ENCODE data around the gene CDKAL1. TPM values are rescaled to one million over a fixed set of nuclear protein-coding genes. Genes with fewer than 3 reads are reported as not detected.
A peak's percentile ranks its signal among the peaks of the same experiment; 100 is the strongest.

CDKAL1 gene
- total and polyA plus RNA-seq, 2 experiments from 2014 or later = 12.2 to 13.7 TPM

- Histone ChIP-seq H3K27ac (no peak overlapping the region), H3K36me3 (no peaks in the 10 kb centered on the region), H3K4me3 (no peak overlapping the region), H3K9me3 (ENCODE audit: low read depth) (no peaks in the 10 kb centered on the region), H3K4me1 (ENCODE audit: low read depth) (no peaks in the 10 kb centered on the region), H3K27me3 (no peaks in the 10 kb centered on the region)
- DNase-seq (ENCODE audit: low read depth in 1 of 2, low spot score in 1 of 2) = no peak
- TF ChIP-seq CTCF (IDR thresholded peaks at IDR 0.05; ENCODE audit: low read depth, low read length) = no peak
Measured at GRCh38 chr6:20946890-20947289, 412.6 kb downstream of the CDKAL1 start.

- TF ChIP-seq CTCF (IDR thresholded peaks at IDR 0.05; ENCODE audit: low read depth, low read length) = no peak
- Histone ChIP-seq H3K9me3 (ENCODE audit: low read depth) (no peaks in the 10 kb centered on the region), H3K27ac (no peak overlapping the region), H3K27me3 (no peaks in the 10 kb centered on the region), H3K4me1 (ENCODE audit: low read depth) (no peaks in the 10 kb centered on the region), H3K36me3 (no peaks in the 10 kb centered on the region), H3K4me3 (no peak overlapping the region)
- no peak for DNase-seq (ENCODE audit: low read depth in 1 of 2, low spot score in 1 of 2)
Measured at GRCh38 chr6:20947977-20948376, 413.7 kb downstream of the CDKAL1 start.

GRCh38 chr6:20948556-20948955 is 414.3 kb downstream of the CDKAL1 start:
- H3K9me3 ChIP-seq (ENCODE audit: low read depth) = no peaks in the 10 kb centered on the region
- no peaks in the 10 kb centered on the region for H3K27me3 ChIP-seq
- H3K4me3 ChIP-seq = no peak overlapping the region
- no peak overlapping the region for H3K27ac ChIP-seq
- no peak for TF ChIP-seq CTCF (IDR thresholded peaks at IDR 0.05; ENCODE audit: low read depth, low read length)
- no peaks in the 10 kb centered on the region for H3K4me1 ChIP-seq (ENCODE audit: low read depth)
- no peaks in the 10 kb centered on the region for H3K36me3 ChIP-seq
- DNase-seq (ENCODE audit: low read depth in 1 of 2, low spot score in 1 of 2) = no peak

GRCh38 chr6:20949138-20949537 is 414.9 kb downstream of the CDKAL1 start:
- peaks cover under 1% of the 10 kb centered on the region for H3K4me1 ChIP-seq (ENCODE audit: low read depth)
- no peak for DNase-seq (ENCODE audit: low read depth in 1 of 2, low spot score in 1 of 2)
- no peak for TF ChIP-seq CTCF (IDR thresholded peaks at IDR 0.05; ENCODE audit: low read depth, low read length)
- H3K27me3 ChIP-seq = no peaks in the 10 kb centered on the region
- H3K9me3 ChIP-seq (ENCODE audit: low read depth) = no peaks in the 10 kb centered on the region
- H3K4me3 ChIP-seq = no peak overlapping the region
- H3K36me3 ChIP-seq = no peaks in the 10 kb centered on the region
- no peak overlapping the region for H3K27ac ChIP-seq

- no peaks in the 10 kb centered on the region for H3K27me3 ChIP-seq
- peak in 1 of 2 donors; percentile 49 for DNase-seq (ENCODE audit: low read depth in 1 of 2, low spot score in 1 of 2)
- no peak for TF ChIP-seq CTCF (IDR thresholded peaks at IDR 0.05; ENCODE audit: low read depth, low read length)
- H3K4me1 ChIP-seq (ENCODE audit: low read depth) = peaks cover 33% of the 10 kb centered on the region
- H3K36me3 ChIP-seq = no peaks in the 10 kb centered on the region
- H3K4me3 ChIP-seq = no peak overlapping the region
- no peaks in the 10 kb centered on the region for H3K9me3 ChIP-seq (ENCODE audit: low read depth)
- no peak overlapping the region for H3K27ac ChIP-seq
Measured at GRCh38 chr6:20952699-20953474, 418.6 kb downstream of the CDKAL1 start.

Data from cardiac muscle cell (in vitro differentiated cells and primary cell).